PC-3 (cell line): ENCODE data around the gene IL23R. TPM values are rescaled to one million over a fixed set of nuclear protein-coding genes. Genes with fewer than 3 reads are reported as not detected.
"Not testable (repeated sequence)": the region's sequence is repeated elsewhere in the genome, so short reads cannot be mapped to it uniquely, and the experiment has no call there.

Source experiments
- ATAC-seq: fragments of 200-7000 bp; cut with Tn5 transposase; 2 replicates; pipeline ENCODE4 v1.9.1; 2020; ENCODE audit warnings: mild to moderate bottlenecking, moderate library complexity
- BruUV-seq: library from RNA; stranded (reverse); fragments of 400-500 nt; replicated peaks from 2 replicates; lab custom pipeline; 2021; lab: Mats Ljungman, UMichigan
- CTCF ChIA-PET: fragments of 300-600 bp; sonication (Branson Sonifier 250); formaldehyde crosslinking; loops from one replicate; lab custom pipeline; 2022; ENCODE audit warnings: antibody characterized with exemption; lab: Charles Lee
- POLR2A ChIA-PET: fragments of 300-600 bp; sonication (Branson Sonifier 250); formaldehyde crosslinking; loops from one replicate; lab custom pipeline; 2022; ENCODE audit warnings: antibody characterized with exemption; ENCODE audit not compliant: unreplicated experiment; lab: Charles Lee
- DNase-seq: peaks from one replicate; pipeline ENCODE4 v3.0.0-alpha.2; 2015
- H2AFZ ChIP-seq: fragments of 300-600 bp; sonication (generic); 2 replicates; pipeline ENCODE4 v1.6.0; 2016; ENCODE audit warnings: antibody characterized with exemption, low read length
- H3F3A ChIP-seq: fragments of 300-600 bp; sonication (generic); one replicate; pipeline ENCODE4 v1.6.0; 2017; ENCODE audit warnings: antibody characterized with exemption, low read length, control low read depth, mild to moderate bottlenecking; ENCODE audit not compliant: unreplicated experiment
- H3K27ac ChIP-seq: fragments of 300-600 bp; sonication (generic); 2 replicates; pipeline ENCODE4 v1.5.1; 2016; ENCODE audit warnings: mild to moderate bottlenecking, low read length
- H3K27me3 ChIP-seq: fragments of 300-600 bp; sonication (generic); 2 replicates; pipeline ENCODE4 v1.6.1; 2016; ENCODE audit warnings: low read length, mixed read lengths
- H3K36me3 ChIP-seq: fragments of 300-600 bp; sonication (generic); 2 replicates; pipeline ENCODE4 v1.6.1; 2016; ENCODE audit warnings: low read depth, mixed run types, low read length, mixed read lengths
- H3K4me1 ChIP-seq: fragments of 300-600 bp; sonication (generic); 2 replicates; pipeline ENCODE4 v1.5.1; 2016; ENCODE audit warnings: low read length; ENCODE audit not compliant: insufficient read depth
- H3K4me2 ChIP-seq: fragments of 300-600 bp; sonication (generic); 2 replicates; pipeline ENCODE4 v1.6.0; 2016; ENCODE audit warnings: low read length
- H3K4me3 ChIP-seq: fragments of 300-600 bp; sonication (generic); 2 replicates; pipeline ENCODE4 v1.5.1; 2016; ENCODE audit warnings: mild to moderate bottlenecking, low read length, mixed read lengths
- H3K79me2 ChIP-seq: fragments of 300-600 bp; sonication (generic); 2 replicates; pipeline ENCODE4 v1.6.1; 2017; ENCODE audit warnings: low read length, mixed read lengths
- H3K9ac ChIP-seq: fragments of 300-600 bp; sonication (generic); 2 replicates; pipeline ENCODE4 v1.6.0; 2016; ENCODE audit warnings: mild to moderate bottlenecking, low read length
- H3K9me2 ChIP-seq: fragments of 300-600 bp; sonication (generic); replicated peaks from 2 replicates; pipeline ENCODE4 v1.6.1; 2016; ENCODE audit warnings: mixed run types, low read length, mixed read lengths
- H3K9me3 ChIP-seq: fragments of 300-600 bp; sonication (generic); 2 replicates; pipeline ENCODE4 v1.6.1; 2016; ENCODE audit warnings: low read length, mixed read lengths
- H4K20me1 ChIP-seq: fragments of 300-600 bp; sonication (generic); 2 replicates; pipeline ENCODE4 v1.6.1; 2016; ENCODE audit warnings: low read length, mixed read lengths
- CTCF ChIP-seq: fragments of 300-600 bp; sonication (generic); conservative IDR thresholded peaks from 2 replicates; pipeline ENCODE4 v1.5.1; 2017; ENCODE audit warnings: antibody characterized with exemption, low read depth, mild to moderate bottlenecking, low read length
- EZH2 ChIP-seq: fragments of 300-600 bp; sonication (generic); IDR thresholded peaks from one replicate; pipeline ENCODE4 v1.6.1; 2017; ENCODE audit warnings: antibody characterized with exemption, mild to moderate bottlenecking, low read length; ENCODE audit not compliant: unreplicated experiment
- EZH2phosphoT487 ChIP-seq: fragments of 300-600 bp; sonication (generic); IDR thresholded peaks from 2 replicates; pipeline ENCODE4 v1.6.1; 2018; ENCODE audit warnings: mild to moderate bottlenecking, antibody characterized with exemption, low read length, borderline replicate concordance
- intact Hi-C: fragments of 100-400 bp; cut with micrococcal nuclease; formaldehyde crosslinking; loops from 2 replicates; pipeline ENCODE4 v1.9.0; 2023
- total RNA-seq: library from RNA; depleted of rRNA; stranded (reverse); fragments of >200 nt; gene quantifications from 2 replicates; pipeline ENCODE4 v1.2.3, GENCODE V29; 2014

IL23R gene
- total RNA-seq, 1 experiment from 2014 or later = not detected

GRCh38 chr1:67204298-67204980 is 38.2 kb downstream of the IL23R start:
- Histone ChIP-seq H3K9me2 (no peaks in the 10 kb centered on the region), H3F3A (no peaks in the 10 kb centered on the region), H3K4me1 (no peaks in the 10 kb centered on the region), H3K4me3 (no peak overlapping the region), H3K9me3 (no peaks in the 10 kb centered on the region), H3K27me3 (no peaks in the 10 kb centered on the region), H3K9ac (no peak overlapping the region), H3K36me3 (no peaks in the 10 kb centered on the region), H4K20me1 (no peaks in the 10 kb centered on the region), H2AFZ (no peak overlapping the region), H3K27ac (no peak overlapping the region), H3K79me2 (no peaks in the 10 kb centered on the region), H3K4me2 (no peak overlapping the region)
- no peak for ATAC-seq
- TF ChIP-seq CTCF (no peak), EZH2phosphoT487 (no peak), EZH2 (no peak)
- intact Hi-C loops = no loop called here
- no peak for DNase-seq
- no TSS peak for BruUV-seq
- ChIA-PET CTCF (interaction anchor here (0.6 kb wide), 2 partner anchors 8 to 298 kb away, joined by 3 read pairs; no protein-coding TSS in a partner anchor), POLR2A (no interaction called here)

- H3F3A ChIP-seq, DNase-seq, CTCF ChIA-PET, H3K4me2 ChIP-seq, BruUV-seq, H2AFZ ChIP-seq, H3K27me3 ChIP-seq, intact Hi-C loops, POLR2A ChIA-PET, H4K20me1 ChIP-seq, H3K27ac ChIP-seq, H3K4me3 ChIP-seq, H3K9me3 ChIP-seq, H3K79me2 ChIP-seq, ATAC-seq, H3K9me2 ChIP-seq, H3K36me3 ChIP-seq, H3K4me1 ChIP-seq, H3K9ac ChIP-seq: not testable (repeated sequence)
Measured at GRCh38 chr1:67207398-67207797, 41.1 kb downstream of the IL23R start.

- Histone ChIP-seq H3K4me2 (no peak overlapping the region), H3K9ac (no peak overlapping the region), H3K27me3 (no peaks in the 10 kb centered on the region), H3K36me3 (no peaks in the 10 kb centered on the region), H2AFZ (no peak overlapping the region), H3K4me3 (no peak overlapping the region), H3K9me3 (no peaks in the 10 kb centered on the region), H3F3A (no peaks in the 10 kb centered on the region), H3K27ac (no peak overlapping the region), H3K9me2 (no peaks in the 10 kb centered on the region), H3K79me2 (no peaks in the 10 kb centered on the region), H4K20me1 (no peaks in the 10 kb centered on the region), H3K4me1 (no peaks in the 10 kb centered on the region)
- DNase-seq (no peak), ATAC-seq (no peak)
- BruUV-seq = no TSS peak
- CTCF ChIA-PET = no interaction called here
- TF ChIP-seq EZH2phosphoT487 (no peak), EZH2 (no peak), CTCF (no peak)
- intact Hi-C loops = no loop called here
- POLR2A ChIA-PET = no interaction called here
Measured at GRCh38 chr1:67208217-67208616, 42.0 kb downstream of the IL23R start.
